ENCODE data around the gene PCSK5. TPM values are rescaled to one million over a fixed set of nuclear protein-coding genes. Genes with fewer than 3 reads are reported as not detected.

The PCSK5 gene
- total RNA-seq, 1 donor from 2014 or later, result 18.3 TPM

DNA sequence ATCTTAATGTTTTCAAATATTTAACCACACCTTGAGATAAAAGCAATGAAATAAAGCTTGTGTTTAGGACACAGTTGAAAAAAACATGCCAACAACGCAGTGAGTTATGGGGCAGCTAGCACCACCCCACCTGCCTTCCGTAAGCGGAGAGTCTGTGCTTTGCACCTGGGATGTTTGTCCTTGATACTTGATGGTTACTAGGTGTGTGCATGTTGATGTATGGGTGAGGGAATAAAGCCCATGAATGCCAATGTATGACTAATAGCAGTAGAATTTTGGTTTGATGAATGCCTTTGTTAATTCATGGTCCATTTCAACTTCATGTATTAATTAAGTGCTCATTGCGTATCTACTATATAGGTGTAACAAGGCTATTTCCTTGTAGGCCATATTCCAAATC is 74.0 kb downstream of the PCSK5 start:
- H3K27me3 Mint-ChIP-seq (ENCODE audit: unreplicated experiment), result no peaks in the 10 kb centered on the region
- peaks cover 2% of the 10 kb centered on the region for H3K4me1 Mint-ChIP-seq (ENCODE audit: unreplicated experiment)
- peaks cover 3% of the 10 kb centered on the region for H3K36me3 Mint-ChIP-seq (ENCODE audit: unreplicated experiment)
- TF ChIP-seq, protein P1, sequence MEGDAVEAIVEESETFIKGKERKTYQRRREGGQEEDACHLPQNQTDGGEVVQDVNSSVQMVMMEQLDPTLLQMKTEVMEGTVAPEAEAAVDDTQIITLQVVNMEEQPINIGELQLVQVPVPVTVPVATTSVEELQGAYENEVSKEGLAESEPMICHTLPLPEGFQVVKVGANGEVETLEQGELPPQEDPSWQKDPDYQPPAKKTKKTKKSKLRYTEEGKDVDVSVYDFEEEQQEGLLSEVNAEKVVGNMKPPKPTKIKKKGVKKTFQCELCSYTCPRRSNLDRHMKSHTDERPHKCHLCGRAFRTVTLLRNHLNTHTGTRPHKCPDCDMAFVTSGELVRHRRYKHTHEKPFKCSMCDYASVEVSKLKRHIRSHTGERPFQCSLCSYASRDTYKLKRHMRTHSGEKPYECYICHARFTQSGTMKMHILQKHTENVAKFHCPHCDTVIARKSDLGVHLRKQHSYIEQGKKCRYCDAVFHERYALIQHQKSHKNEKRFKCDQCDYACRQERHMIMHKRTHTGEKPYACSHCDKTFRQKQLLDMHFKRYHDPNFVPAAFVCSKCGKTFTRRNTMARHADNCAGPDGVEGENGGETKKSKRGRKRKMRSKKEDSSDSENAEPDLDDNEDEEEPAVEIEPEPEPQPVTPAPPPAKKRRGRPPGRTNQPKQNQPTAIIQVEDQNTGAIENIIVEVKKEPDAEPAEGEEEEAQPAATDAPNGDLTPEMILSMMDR (IDR thresholded peaks at IDR 0.05), result no peak
- no peaks in the 10 kb centered on the region for H3K9me3 Mint-ChIP-seq (ENCODE audit: unreplicated experiment)
- no peak for DNase-seq (ENCODE audit: extremely low spot score, unreplicated experiment)
- H3K4me3 Mint-ChIP-seq (ENCODE audit: unreplicated experiment), result no peak overlapping the region
- no peak overlapping the region for H3K27ac Mint-ChIP-seq (ENCODE audit: unreplicated experiment)

DNA sequence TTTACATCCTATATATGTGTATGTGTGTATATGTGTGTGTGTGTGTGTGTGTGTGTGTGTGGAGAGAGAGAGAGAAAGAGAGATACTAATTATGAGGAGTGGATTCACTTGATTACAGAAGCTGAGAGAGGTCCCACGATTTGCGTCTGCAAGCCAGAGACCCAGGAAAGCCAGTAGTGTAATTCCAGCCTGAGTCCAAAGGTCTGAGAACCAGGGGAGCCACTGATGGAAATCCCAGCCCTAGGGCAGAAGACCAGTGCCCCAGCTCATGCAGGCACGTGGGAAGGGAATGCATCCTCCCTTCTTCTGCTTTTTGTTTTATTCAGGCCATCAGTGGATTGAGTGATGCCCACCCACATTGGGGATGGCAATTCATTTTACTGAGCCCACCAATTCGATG is 74.8 kb downstream of the PCSK5 start:
- Mint-ChIP-seq H3K9me3 (ENCODE audit: unreplicated experiment) (no peaks in the 10 kb centered on the region), H3K4me3 (ENCODE audit: unreplicated experiment) (no peak overlapping the region), H3K36me3 (ENCODE audit: unreplicated experiment) (peaks cover 3% of the 10 kb centered on the region), H3K4me1 (ENCODE audit: unreplicated experiment) (peaks cover 1% of the 10 kb centered on the region), H3K27me3 (ENCODE audit: unreplicated experiment) (no peaks in the 10 kb centered on the region), H3K27ac (ENCODE audit: unreplicated experiment) (no peak overlapping the region)
- DNase-seq (ENCODE audit: extremely low spot score, unreplicated experiment), result no peak
- TF ChIP-seq, protein P1 (IDR thresholded peaks at IDR 0.05), result no peak

- no peaks in the 10 kb centered on the region for H3K9me3 Mint-ChIP-seq (ENCODE audit: unreplicated experiment)
- TF ChIP-seq, protein P1 (IDR thresholded peaks at IDR 0.05), result no peak
- H3K27me3 Mint-ChIP-seq (ENCODE audit: unreplicated experiment), result no peaks in the 10 kb centered on the region
- no peak for DNase-seq (ENCODE audit: extremely low spot score, unreplicated experiment)
- H3K4me3 Mint-ChIP-seq (ENCODE audit: unreplicated experiment), result no peak overlapping the region
- no peak overlapping the region for H3K27ac Mint-ChIP-seq (ENCODE audit: unreplicated experiment)
- H3K36me3 Mint-ChIP-seq (ENCODE audit: unreplicated experiment), result peaks cover 7% of the 10 kb centered on the region
- H3K4me1 Mint-ChIP-seq (ENCODE audit: unreplicated experiment), result no peaks in the 10 kb centered on the region
Measured at GRCh38 chr9:75967556-75967955, 77.1 kb downstream of the PCSK5 start.

DNA sequence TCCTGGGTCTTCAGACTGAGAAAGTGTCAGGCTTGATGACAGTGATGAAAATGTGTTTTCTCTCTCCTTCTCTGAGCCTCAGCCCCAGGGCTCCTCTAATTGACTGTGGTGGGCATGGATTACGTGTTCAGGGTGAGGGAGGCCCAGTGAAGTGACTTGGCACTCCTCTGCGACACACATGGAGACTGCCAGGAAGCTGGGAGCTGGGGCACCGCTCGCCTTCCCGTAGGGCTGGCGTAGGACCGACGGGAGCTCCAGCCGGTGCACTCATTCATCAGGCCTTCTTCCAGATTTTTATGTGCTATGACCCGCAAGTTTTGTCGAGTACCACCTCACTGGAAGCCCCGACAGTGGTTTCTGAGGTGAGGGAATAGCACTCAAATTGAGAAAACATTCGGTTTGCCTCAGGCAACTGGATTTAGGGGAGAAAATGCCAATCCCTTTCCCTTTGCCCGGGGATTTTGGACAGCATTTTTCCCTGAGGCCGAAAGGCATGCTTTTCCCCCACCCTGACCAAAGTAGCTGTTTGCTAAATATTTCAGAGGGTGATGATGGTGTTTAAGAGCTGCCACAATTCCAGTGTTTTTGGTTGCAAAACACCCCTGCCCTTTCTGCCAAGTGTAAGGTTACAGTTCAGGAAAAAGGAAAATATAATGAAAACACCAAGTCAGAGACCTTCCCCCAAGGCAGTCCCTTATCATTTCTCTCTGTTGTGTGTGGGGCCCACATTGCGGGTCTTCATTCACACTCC is 83.7 kb downstream of the PCSK5 start:
- DNase-seq (ENCODE audit: extremely low spot score, unreplicated experiment), result no peak
- TF ChIP-seq, protein P1 (IDR thresholded peaks at IDR 0.05), result no peak
- Mint-ChIP-seq H3K36me3 (ENCODE audit: unreplicated experiment) (peaks cover 7% of the 10 kb centered on the region), H3K27ac (ENCODE audit: unreplicated experiment) (no peak overlapping the region), H3K4me1 (ENCODE audit: unreplicated experiment) (peaks cover 23% of the 10 kb centered on the region), H3K4me3 (ENCODE audit: unreplicated experiment) (no peak overlapping the region), H3K9me3 (ENCODE audit: unreplicated experiment) (no peaks in the 10 kb centered on the region), H3K27me3 (ENCODE audit: unreplicated experiment) (no peaks in the 10 kb centered on the region)

DNA sequence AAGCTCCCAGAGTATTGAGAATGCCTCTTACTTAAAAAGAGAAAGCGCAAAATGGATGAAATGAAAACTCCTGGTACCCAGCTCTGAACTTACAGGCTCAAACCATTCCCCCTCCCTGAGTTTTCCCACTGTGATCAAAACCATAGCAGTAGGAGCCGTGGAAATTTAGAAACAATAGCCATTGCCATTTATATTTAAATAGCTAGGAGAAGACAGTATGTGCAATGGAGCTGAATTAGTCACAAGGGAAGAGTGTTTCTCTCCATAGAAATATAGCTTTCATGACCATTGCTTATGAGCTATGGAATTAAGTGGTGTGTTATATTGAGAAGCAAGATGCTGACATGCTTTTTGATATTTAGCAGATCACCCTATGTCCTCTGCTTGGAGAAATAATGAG is 84.6 kb downstream of the PCSK5 start:
- Mint-ChIP-seq H3K9me3 (ENCODE audit: unreplicated experiment) (no peaks in the 10 kb centered on the region), H3K4me1 (ENCODE audit: unreplicated experiment) (peaks cover 23% of the 10 kb centered on the region), H3K27me3 (ENCODE audit: unreplicated experiment) (no peaks in the 10 kb centered on the region), H3K27ac (ENCODE audit: unreplicated experiment) (no peak overlapping the region), H3K4me3 (ENCODE audit: unreplicated experiment) (no peak overlapping the region), H3K36me3 (ENCODE audit: unreplicated experiment) (peaks cover 7% of the 10 kb centered on the region)
- DNase-seq (ENCODE audit: extremely low spot score, unreplicated experiment), result no peak
- TF ChIP-seq, protein P1 (IDR thresholded peaks at IDR 0.05), result no peak
